Iris pigment epithelial cell (primary cell): Measurements from ENCODE around the gene HADH.
"Not testable (repeated sequence)": the region's sequence is repeated elsewhere in the genome, so short reads cannot be mapped to it uniquely, and the experiment has no call there.

ENCODE experiments used
- DNase-seq: peaks from one replicate; pipeline ENCODE4 v3.0.0-alpha.2; 2011; ENCODE audit warnings: low read depth

HADH gene

DNA sequence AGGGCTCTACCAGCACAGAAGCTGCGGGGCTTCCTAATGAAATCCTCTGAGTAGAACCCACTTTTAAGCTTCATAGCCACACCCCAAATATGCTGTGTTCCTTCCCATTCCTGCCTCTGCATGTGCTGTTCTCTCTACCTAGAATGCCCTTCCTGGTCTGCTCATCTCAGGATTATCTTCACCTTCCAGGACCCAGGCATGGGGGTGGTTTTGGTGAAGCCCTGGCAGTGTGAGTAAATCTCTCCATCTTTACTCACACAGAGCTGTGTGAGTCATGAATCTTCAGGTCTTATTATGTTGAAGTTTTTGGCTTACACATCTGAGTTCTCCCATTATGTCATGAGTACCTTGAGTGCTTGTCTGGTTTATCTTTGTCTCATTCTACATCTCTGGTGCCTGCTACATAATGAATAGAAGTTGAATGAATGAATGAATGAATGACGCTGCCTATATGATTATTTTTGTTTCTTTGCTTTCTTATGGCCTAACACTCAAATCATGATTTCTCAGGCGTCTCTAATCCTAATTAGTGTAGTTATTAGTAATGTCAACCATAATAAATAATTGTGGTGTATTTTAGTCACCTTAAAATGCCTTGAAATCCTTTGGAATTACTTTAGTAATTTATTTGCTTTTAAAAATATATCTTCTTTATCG is 41.9 kb downstream of the HADH start:
- peak; percentile 28 for DNase-seq

DNA sequence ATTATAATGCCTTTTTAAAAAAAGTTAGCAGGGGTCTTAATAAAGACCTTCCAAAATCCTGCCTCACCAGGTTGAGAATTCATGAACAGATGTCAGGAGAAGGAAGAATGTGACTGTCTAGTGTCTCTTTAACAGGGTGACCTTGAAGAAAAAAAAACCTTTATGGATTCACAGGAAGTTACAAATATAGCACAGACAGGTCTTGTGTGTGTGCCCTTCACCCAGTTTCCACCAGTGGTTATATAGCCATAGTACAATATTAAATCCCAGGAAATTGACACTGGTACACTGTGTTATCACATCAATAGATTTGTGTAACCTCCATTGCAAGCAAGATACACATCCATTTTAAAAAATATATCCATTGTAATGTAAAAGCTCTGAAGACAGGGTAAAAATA is 43.7 kb downstream of the HADH start:
- no peak for DNase-seq

DNA sequence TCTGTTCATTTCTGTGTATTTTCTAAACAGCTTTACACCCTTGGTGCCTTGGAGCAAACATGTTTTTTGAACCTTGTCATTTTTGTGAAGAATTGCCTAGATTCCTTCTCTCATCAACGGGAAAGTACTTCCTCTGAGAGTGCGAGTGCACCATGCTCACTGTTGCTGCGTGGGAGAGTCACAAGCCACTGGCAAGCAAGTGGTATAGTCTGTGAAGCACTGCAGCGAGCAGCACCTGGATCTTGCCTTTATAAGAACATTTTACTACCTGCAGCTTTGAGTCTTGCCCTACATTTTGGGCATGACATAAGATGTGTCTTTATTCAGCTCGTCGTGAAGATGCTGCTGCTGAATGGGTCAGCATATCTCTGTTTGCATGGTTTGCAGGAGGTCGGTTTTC is 44.9 kb downstream of the HADH start:
- DNase-seq, result no peak

DNA sequence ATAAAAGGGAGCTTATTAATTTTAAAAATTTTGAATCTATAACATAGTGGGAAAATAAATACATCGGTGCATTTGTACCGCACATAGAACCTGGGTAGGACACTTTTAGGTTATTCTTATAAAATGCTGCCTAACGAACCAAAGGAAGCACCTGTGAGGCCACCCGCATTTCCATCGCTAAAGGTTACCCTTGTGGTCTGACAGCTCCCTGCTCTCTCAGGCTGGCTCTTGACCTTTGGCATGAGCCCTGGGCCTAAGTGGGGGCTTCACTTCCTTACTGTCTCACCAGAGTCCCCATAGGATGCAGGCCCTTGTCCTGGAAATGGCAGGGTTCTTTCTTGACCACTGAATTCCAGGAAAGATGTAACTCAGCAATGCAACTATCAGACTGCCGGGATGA is 46.0 kb downstream of the HADH start:
- no peak for DNase-seq

DNA sequence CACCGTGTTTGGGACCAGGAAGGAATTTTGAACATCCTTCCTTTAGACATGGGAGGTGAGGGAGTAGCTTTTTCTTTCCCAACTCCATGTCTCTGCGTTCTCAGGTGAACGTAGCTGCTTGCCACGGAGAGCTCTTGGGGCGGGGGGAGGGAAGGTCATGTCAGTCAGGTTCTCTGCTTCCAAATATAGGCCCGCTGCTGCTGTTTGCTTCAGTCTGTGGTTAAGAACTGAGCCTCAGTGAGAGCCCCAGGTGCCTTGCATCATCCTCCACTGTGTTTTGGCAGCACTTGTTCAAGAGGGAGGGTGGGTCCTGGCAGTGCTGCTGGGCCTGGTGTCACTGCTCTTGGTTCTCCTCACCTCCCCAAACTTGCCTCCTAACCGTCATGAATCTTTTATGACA is 46.5 kb downstream of the HADH start:
- no peak for DNase-seq

DNA sequence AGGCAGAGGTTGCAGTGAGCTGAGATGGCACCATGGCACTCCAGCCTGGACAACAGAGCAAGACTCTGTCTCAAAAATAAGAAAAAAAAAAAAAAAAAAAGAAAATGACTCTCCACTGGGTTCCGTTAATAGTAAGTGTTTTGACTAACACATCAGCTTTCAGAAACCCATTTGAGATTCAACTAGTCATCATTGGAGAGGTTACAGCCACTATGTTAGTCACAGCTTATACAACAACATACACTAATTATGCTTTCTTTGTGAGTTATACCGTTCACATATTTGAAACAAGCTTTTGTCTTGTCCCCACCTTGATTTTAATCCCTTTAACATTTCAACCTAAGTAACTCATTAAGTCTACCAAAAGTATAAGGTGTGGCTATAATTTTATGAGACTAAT is 48.2 kb downstream of the HADH start:
- no peak for DNase-seq

DNA sequence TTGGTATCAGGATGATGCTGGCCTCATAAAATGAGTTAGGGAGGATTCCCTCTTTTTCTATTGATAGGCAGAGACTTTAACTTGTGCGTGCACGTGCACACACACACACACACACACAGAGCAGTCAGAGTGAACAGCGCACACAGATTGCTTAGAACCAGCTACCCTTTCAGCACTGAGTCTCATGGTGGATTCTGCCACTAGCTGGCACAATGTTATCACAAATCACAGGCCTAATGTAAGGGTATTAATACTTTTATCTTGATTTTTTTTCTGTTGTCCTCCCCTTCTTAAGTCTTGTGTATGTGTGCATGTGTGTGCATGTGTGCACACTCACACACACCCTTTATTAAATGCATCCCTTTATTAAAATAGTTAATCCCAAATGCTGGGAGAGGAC is 53.2 kb downstream of the HADH start:
- DNase-seq, result no peak

DNA sequence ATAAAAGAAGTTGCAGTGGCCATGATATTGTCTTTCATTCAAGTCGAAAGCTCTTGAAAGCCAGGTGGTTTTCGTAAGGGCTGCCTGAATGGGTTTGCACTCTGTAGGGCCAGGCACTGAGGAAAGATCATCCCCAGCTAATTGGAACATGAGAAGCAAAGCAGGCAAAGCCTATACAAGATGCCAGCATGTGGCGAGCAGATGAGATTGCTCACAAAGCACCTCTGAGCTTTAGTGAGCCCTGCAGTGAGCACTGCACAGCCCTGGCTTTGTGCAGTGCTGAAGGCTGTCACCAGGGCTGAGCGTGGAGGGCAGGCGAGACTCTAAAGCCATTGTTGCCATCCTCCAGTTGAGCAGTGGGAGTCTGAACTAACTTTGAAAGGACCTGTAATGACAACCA is 53.8 kb downstream of the HADH start:
- no peak for DNase-seq

DNA sequence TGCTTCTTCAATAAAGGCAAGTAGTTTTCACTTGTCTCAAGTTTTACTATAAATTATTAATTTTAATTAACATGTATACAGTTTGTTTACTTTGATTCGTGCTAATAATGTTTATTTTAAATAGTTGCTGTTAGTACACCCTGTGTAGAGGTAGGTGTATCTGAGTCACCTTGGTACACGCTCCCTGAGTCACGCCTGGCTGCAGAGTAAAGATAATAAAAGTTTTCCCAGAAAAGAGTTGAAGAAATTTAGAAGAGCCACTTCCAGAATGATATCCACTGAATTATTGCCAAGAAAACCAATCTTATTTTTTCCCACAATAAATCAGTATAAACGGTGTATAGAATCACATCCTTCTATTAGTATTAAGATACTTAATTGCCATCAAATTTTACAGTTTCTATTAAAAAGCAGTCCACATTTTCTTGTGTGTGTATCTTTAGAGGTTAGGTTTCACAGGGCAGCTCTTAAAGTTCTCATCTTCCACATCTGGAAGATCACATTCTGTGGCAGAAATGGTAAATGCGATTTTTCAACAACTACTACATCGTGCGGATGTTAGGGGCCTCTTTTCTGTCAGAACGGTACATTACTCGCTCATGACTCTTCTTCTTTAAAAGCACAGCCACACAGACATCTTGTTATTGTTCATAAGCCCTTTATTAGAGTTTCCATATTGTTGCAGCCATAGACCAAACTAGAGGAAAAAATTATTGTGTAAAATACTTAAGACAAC is 55.4 kb downstream of the HADH start:
- no peak for DNase-seq

DNA sequence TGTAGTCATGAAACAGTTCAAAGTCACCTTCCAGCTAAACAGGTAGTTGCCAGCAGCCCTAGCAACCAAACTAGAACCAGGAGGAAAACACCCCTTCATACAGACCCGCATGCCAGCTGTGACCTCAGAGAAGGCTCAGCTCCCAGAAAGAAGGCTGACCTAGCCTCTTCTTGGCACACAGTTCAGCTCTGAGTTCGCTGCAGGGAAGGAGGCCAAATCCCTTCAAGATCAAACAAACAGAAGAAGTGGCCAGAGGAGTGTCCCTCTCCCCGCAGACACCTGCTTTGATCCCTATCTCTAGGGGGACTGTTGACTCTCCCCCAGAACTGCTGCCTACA is 56.0 kb downstream of the HADH start:
- DNase-seq, result no peak

DNA sequence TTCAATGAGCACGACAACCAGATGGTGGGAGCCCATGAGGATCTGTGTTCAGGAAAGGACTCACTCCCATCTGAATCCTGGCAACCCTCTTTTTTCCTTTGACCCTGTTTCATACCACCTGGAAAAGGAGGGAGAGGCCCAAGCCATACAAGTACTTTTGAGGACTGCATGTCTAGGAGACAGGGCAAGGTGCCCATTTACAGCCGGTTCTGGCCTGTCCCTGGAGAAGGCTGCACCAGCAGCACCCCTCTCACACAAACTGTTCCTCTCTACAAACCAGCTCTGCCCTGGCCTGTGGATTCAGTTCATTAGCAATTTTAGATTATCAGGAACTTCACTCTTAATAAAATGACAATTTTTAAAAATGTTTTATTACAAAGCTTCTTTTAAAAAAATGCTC is 57.5 kb downstream of the HADH start:
- DNase-seq, result no peak

DNA sequence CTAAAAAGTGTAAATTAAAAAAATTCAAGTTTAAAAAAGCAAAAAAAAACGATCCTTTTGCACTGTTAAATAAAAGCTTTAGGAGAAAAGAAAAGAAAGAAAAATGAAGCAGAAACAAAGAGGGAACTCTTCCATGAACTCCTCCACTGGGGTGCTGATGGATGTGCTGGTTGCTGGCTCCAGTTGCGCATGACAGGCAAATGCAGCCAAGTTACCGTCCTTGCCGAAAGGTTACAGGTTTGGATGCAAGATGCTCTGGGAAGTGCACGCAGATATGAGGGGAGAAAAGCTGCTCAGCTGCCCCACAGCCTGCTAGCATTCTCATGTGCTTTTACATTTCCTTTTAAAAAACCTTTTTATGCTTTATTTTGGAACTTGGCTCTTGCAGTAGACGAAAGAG is 58.5 kb downstream of the HADH start:
- DNase-seq, result no peak

DNA sequence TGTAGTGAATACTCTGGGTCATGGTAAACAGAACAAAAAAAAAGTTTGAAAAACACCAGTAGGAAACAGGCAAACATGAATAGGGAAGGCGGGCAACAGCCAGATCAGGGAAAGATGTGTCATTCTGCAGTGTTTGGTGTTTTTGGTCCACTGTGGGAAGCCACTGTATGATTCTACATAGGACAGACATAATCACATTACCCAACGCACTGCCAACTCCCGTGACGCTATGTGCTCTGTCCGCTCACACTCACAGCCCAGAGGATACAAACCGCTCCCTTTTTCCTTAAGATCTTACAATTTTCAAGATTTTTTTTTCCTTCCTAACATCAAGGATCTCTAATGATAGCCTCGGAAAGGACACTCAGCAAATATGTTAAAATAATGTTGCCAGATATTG is 59.3 kb downstream of the HADH start:
- DNase-seq, result no peak

DNA sequence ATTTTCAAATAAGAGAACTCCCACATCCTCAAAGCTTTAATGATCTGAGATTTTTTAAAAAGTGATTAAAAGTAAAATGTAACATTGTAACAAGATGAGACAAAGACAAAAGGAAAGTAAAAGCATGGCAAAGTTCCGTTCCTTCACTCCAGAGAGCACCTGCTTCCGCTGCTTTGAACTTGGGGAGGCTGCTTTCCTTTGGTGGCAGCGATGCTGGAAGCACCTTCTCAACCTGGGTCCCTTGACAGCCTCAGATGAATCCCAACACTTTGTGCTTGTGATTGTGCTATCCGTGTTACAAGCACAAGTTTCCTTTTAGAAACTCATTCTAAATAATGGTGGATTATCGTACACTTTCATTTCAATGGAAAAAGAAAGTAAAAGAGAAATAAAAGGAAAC is 59.7 kb downstream of the HADH start:
- no peak for DNase-seq

DNA sequence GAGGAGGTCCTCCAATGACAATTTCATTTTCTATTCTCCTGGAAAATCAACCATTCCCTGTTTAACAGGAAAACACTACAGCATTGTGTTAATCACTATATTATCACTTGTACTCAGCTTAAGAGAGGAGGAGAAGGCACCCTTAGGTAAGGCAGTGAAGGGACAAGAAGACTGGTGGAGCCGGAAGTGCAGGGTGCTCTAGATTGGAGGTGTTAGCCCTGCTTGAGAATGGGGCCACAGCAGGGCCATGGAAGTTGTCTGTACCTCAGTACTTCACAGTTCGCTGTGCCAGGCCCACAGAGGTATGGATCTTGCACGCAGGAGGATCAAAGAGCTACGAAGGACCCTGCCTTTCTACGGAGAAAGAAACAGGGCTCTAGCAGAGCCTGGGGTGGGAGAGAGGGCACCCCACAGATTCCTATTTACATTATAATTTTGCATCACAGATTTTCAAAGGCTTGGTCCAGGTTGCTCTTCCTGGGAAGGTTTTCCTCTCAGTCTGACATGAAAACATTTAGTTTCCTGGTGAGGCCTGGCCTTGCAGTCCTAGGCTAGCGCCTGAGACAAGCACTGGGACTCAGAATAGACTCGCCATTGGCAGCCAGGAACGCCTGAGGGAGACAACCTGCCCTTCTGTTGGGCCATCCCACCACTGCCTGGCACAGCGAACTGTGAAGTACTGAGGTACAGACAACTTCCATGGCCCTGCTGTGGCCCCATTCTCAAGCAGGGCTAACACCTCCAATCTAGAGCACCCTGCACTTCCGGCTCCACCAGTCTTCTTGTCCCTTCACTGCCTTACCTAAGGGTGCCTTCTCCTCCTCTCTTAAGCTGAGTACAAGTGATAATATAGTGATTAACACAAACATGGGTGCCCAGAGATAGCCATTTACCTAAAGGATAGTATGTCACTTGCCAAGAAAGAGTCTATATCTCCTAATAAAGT is 60.8 kb downstream of the HADH start:
- DNase-seq, result not testable (repeated sequence)

DNA sequence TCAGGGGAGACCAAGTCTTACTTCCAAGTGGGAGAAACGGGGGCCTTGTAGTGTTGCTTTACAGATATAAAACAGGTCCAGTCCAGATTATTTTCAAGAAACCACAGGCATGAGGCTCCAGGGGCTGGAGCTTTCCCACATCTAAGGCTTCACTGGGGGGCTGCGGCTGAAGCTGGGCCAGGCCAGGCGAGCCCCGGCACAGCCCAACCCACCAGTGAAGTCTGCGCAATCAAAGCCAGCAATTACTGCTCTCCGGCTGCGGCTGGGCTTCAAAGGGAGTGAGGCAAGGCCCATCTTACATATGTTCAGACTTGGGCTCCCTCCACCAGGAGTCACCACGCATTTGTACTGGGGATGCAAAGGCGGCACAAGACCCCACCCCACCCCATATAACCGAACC is 61.7 kb downstream of the HADH start:
- DNase-seq, result no peak

DNA sequence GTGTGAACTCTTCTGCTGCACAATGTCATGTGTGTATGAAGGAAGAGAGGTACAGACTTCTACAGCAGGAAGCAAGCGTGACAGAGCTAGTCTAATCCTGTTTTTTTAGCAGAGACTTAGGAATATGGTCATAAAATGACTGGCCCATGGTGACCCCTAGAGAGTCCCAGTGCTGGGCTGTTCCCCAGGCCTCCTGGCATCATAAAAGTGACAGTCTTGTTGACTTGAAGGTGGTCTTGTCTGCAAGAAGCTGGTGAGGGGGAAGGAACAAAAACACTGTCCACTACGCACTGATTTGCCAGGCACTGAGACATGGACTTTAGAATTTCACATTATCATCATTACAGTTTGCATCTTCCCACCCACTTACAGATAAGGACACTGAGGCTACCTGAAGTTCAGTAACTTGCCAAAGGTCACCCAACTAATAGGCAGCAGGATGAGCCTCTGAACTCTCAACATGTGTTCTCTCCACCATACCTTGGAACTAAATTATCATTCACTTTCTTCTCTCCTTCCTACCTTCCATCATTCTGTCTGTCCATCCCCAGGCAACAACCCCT is 63.0 kb downstream of the HADH start:
- DNase-seq, result no peak

DNA sequence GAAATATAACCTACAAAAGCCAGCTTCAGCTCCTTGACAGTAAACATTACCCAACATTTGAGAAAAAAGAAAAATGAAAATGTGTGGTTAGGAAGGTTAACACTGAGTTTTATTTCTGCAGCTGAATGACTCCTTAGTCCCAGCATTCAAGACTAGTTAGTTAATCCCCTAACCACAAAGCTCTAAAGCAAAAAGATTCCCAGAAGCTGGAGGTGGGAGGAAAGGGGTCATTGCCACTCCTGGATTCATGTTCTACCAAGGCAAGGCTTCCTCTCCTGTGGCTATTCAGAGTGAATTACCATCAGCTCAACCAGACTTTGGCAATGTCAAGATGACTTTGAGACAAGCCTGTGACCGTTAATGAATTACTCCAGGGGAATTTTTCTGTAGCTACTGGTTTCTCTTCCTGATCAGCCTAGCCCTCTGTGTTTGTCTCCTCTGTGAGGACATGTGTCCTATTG is 63.6 kb downstream of the HADH start:
- DNase-seq, result no peak

DNA sequence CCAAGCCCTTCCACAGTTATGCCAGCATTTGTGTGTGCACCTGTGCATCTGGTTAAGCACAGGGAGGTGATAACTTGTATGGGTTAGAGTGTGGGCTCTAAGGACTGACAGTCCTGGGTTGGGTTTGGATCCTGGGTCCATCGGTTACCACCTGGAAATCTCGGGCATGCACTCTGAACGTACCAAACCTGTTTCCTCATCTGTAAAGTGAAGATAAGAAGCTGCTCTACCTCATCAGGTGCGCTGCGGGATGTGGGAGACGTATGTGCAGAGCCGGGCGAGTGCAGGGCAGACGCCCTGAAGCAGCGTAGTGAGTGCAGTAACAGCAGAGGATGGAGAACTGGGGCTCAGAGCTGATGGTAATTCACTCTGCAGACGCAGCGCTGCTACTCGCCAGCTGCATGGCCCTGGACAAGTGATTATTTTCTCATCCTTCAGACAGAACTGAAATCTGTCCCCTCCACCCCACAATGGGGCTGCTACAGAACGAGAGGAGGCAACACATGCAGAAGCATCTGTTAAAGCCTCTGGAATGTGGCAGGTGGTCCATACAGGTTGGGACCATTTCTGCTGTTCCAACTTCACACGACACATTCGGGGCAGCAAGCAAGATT is 64.4 kb downstream of the HADH start:
- DNase-seq, result no peak

DNA sequence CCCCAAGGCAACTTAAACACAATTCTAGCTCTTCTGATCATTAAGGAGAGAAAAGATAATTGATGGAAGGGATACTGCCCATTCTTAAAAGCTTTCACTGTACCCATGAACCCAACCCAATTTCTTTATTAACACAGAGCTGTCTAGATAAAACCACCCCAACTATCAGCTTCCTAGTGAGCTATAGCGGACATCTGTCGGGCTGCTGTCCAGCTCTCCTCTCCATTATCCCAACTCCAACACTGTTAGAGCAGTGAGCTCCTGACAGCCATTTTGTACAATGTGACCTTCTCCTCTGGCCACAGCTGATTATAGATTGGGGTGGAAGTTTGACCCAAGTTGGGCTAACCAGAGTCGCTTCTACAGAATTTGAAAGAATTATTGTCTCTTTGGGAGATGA is 66.1 kb downstream of the HADH start:
- DNase-seq, result no peak

DNA sequence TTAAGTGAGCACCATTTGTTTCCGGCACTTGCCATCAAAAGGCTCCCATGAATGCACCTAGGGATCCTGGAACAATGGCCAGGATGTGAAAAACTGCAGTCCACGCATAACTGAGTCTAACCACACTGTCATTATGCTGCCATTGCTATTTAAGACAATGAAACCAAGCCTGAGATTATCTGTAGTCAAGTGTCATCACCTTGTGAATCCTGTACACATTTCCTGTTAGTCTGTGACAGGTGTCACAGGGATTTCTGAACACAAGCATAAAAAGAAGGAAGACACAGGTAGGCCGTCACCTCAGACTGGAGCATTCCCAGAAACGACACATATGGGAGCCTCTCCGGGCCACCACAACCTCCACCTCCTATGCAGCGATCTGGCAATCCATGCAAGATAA is 66.7 kb downstream of the HADH start:
- DNase-seq, result no peak
